Trophoblast cell (in vitro differentiated cells and primary cell): ENCODE data around the gene P2RY1.

ENCODE experiments used
- DNase-seq, 2 donors: peaks; one replicate each; pipeline ENCODE4 v3.0.0-alpha.2; 2016
- H2AFZ ChIP-seq: 2 replicates; pipeline ENCODE4 v1.6.1; 2013; ENCODE audit warnings: low read length, moderate library complexity, mild to moderate bottlenecking; ENCODE audit not compliant: insufficient read depth, poor library complexity
- H2AK5ac ChIP-seq: 2 replicates; pipeline ENCODE4 v1.6.1; 2013; ENCODE audit warnings: mild to moderate bottlenecking, low read length
- H2BK120ac ChIP-seq: 2 replicates; pipeline ENCODE4 v1.6.1; 2013; ENCODE audit warnings: low read length, mild to moderate bottlenecking, moderate library complexity; ENCODE audit not compliant: insufficient read depth, poor library complexity
- H2BK12ac ChIP-seq: 2 replicates; pipeline ENCODE4 v1.6.1; 2013; ENCODE audit warnings: mild to moderate bottlenecking, low read length, moderate library complexity
- H2BK5ac ChIP-seq: 2 replicates; pipeline ENCODE4 v1.6.1; 2013; ENCODE audit warnings: low read length, low read depth, moderate library complexity, mild to moderate bottlenecking; ENCODE audit not compliant: poor library complexity
- H3K14ac ChIP-seq: 2 replicates; pipeline ENCODE4 v1.6.1; 2013; ENCODE audit warnings: mild to moderate bottlenecking, low read length
- H3K18ac ChIP-seq: 2 replicates; pipeline ENCODE4 v1.6.1; 2013; ENCODE audit warnings: mild to moderate bottlenecking, low read length
- H3K23ac ChIP-seq: 2 replicates; pipeline ENCODE4 v1.6.1; 2013; ENCODE audit warnings: low read length
- H3K27ac ChIP-seq: 2 replicates; pipeline ENCODE4 v1.5.1; 2013; ENCODE audit warnings: low read depth, mild to moderate bottlenecking, inconsistent platforms, low read length, moderate library complexity
- H3K27me3 ChIP-seq: 2 replicates; pipeline ENCODE4 v1.6.1; 2013; ENCODE audit warnings: inconsistent platforms, mild to moderate bottlenecking, low read length, moderate library complexity; ENCODE audit not compliant: insufficient read depth
- H3K36me3 ChIP-seq, 2 experiments: 1 replicate in 1 of 2; 2 replicates in 1 of 2; pipeline ENCODE4 v1.6.1; 2013; ENCODE audit warnings: low read length in 2 of 2, mild to moderate bottlenecking in 2 of 2, moderate library complexity in 1 of 2; ENCODE audit not compliant: insufficient read depth in 2 of 2, control insufficient read depth in 1 of 2
- H3K4ac ChIP-seq: 2 replicates; pipeline ENCODE4 v1.6.1; 2013; ENCODE audit warnings: low read depth, mild to moderate bottlenecking, low read length, moderate library complexity
- H3K4me1 ChIP-seq, 2 experiments: 1 replicate in 1 of 2; 2 replicates in 1 of 2; pipeline ENCODE4 v1.6.1; 2013; ENCODE audit warnings: low read length in 2 of 2, mild to moderate bottlenecking in 2 of 2, moderate library complexity in 1 of 2; ENCODE audit not compliant: insufficient read depth in 2 of 2, control insufficient read depth in 1 of 2
- H3K4me2 ChIP-seq: 2 replicates; pipeline ENCODE4 v1.6.1; 2013; ENCODE audit warnings: inconsistent platforms, mild to moderate bottlenecking, low read length, moderate library complexity
- H3K4me3 ChIP-seq: 2 replicates; pipeline ENCODE4 v1.5.1; 2013; ENCODE audit warnings: mild to moderate bottlenecking, low read depth, low read length, inconsistent platforms
- H3K79me1 ChIP-seq: one replicate; pipeline ENCODE4 v1.6.1; 2013; ENCODE audit warnings: low read length
- H3K79me2 ChIP-seq: 2 replicates; pipeline ENCODE4 v1.6.1; 2013; ENCODE audit warnings: low read length, mild to moderate bottlenecking; ENCODE audit not compliant: control insufficient read depth, insufficient read depth, poor library complexity
- H3K9ac ChIP-seq: 2 replicates; pipeline ENCODE4 v1.6.1; 2013; ENCODE audit warnings: mild to moderate bottlenecking, low read length
- H3K9me3 ChIP-seq: 2 replicates; pipeline ENCODE4 v1.6.1; 2013; ENCODE audit warnings: low read depth, mild to moderate bottlenecking, control low read depth, inconsistent platforms, low read length; ENCODE audit not compliant: insufficient read depth
- H4K12ac ChIP-seq: 2 replicates; pipeline ENCODE4 v1.6.1; 2013; ENCODE audit warnings: low read depth, mild to moderate bottlenecking, low read length, moderate library complexity
- H4K8ac ChIP-seq: 2 replicates; pipeline ENCODE4 v1.6.1; 2013; ENCODE audit warnings: low read depth, mild to moderate bottlenecking, low read length, moderate library complexity
- H4K91ac ChIP-seq: one replicate; pipeline ENCODE4 v1.6.1; 2013; ENCODE audit warnings: low read depth, mild to moderate bottlenecking, low read length, moderate library complexity
- WGBS: extraction: QIAGEN DNeasy Blood & Tissue Kit; methylation state at CpG from one replicate; pipeline ENCODE4 v1.1.7; 2013; ENCODE audit warnings: missing lambda C conversion rate; ENCODE audit not compliant: insufficient read length, insufficient coverage; ENCODE audit errors: extremely low coverage; 5-methylcytosine and 5-hydroxymethylcytosine counted together

P2RY1 gene

GRCh38 chr3:152839511-152839910 is 4.6 kb downstream of the P2RY1 start:
- Histone ChIP-seq H2AK5ac (no peak overlapping the region), H4K8ac (no peak overlapping the region), H2BK120ac (no peak overlapping the region), H2AFZ (no peak overlapping the region), H3K79me1 (no peaks in the 10 kb centered on the region), H3K4me1 (peaks cover 0 to 3% of the 10 kb centered on the region in 2 experiments), H3K18ac (no peak overlapping the region), H3K23ac (no peak overlapping the region), H3K4me3 (no peak overlapping the region), H2BK5ac (no peak overlapping the region), H3K14ac (no peak overlapping the region), H3K9ac (no peak overlapping the region), H3K9me3 (peaks cover 2% of the 10 kb centered on the region), H2BK12ac (no peak overlapping the region), H3K79me2 (no peaks in the 10 kb centered on the region), H3K4me2 (no peak overlapping the region), H3K4ac (no peak overlapping the region), H3K36me3 (no peaks in the 10 kb centered on the region), H4K12ac (no peak overlapping the region), H3K27me3 (peaks cover 13% of the 10 kb centered on the region), H4K91ac (no peak overlapping the region), H3K27ac (no peak overlapping the region)
- whole genome bisulfite sequencing, result no CpG with 5 or more reads among the region's 1 CpG
- no peak for DNase-seq

DNA sequence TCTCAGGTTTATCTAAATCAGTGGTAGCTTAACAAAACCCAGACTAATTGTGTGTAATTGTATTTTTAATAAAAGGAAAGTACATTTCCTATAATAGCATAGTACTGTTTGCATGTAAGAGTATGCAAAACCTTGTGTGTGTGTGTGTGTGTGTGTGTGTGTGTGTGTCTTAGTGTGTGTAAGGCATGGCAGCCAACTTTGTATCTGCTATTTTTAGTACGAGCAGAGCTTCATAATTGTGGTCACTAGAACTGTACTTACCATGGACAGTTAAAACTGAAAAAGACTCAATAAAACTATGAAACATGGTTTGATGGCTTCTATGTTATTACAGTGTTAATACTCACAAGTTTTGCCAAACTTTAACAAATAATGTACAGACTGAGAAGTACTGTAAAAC is 6.2 kb downstream of the P2RY1 start:
- no peak overlapping the region for H2BK12ac ChIP-seq
- no peak for DNase-seq
- H3K4me2 ChIP-seq, result no peak overlapping the region
- no peaks in the 10 kb centered on the region for H3K79me2 ChIP-seq
- H3K14ac ChIP-seq, result no peak overlapping the region
- no peak overlapping the region for H3K9ac ChIP-seq
- H3K27me3 ChIP-seq, result peaks cover 6% of the 10 kb centered on the region
- H4K12ac ChIP-seq, result no peak overlapping the region
- H3K36me3 ChIP-seq, result no peaks in the 10 kb centered on the region
- no peak overlapping the region for H2BK5ac ChIP-seq
- no peaks in the 10 kb centered on the region for H3K4me1 ChIP-seq
- H2AK5ac ChIP-seq, result no peak overlapping the region
- H3K18ac ChIP-seq, result no peak overlapping the region
- no peak overlapping the region for H4K91ac ChIP-seq
- H3K27ac ChIP-seq, result no peak overlapping the region
- no peak overlapping the region for H3K4me3 ChIP-seq
- H3K9me3 ChIP-seq, result peaks cover under 1% of the 10 kb centered on the region
- no peak overlapping the region for H2AFZ ChIP-seq
- H4K8ac ChIP-seq, result no peak overlapping the region
- no peak overlapping the region for H2BK120ac ChIP-seq
- H3K4ac ChIP-seq, result no peak overlapping the region
- no peaks in the 10 kb centered on the region for H3K79me1 ChIP-seq
- WGBS, result no CpG with 5 or more reads among the region's 1 CpG
- H3K23ac ChIP-seq, result no peak overlapping the region

- Histone ChIP-seq H3K14ac (no peak overlapping the region), H3K4me2 (no peak overlapping the region), H2BK5ac (no peak overlapping the region), H3K23ac (no peak overlapping the region), H2BK12ac (no peak overlapping the region), H3K18ac (no peak overlapping the region), H3K27ac (no peak overlapping the region), H3K27me3 (no peaks in the 10 kb centered on the region), H3K9me3 (peaks cover 5% of the 10 kb centered on the region), H3K9ac (no peak overlapping the region), H2AFZ (no peak overlapping the region), H3K4me3 (no peak overlapping the region), H3K36me3 (no peaks in the 10 kb centered on the region), H3K4me1 (no peaks in the 10 kb centered on the region), H3K4ac (no peak overlapping the region), H3K79me1 (no peaks in the 10 kb centered on the region), H4K12ac (no peak overlapping the region), H3K79me2 (no peaks in the 10 kb centered on the region), H2AK5ac (no peak overlapping the region), H2BK120ac (no peak overlapping the region), H4K8ac (no peak overlapping the region), H4K91ac (no peak overlapping the region)
- DNase-seq, result no peak
These were observed 7.5 kb downstream of the P2RY1 start for GRCh38 chr3:152842413-152842812.

DNA sequence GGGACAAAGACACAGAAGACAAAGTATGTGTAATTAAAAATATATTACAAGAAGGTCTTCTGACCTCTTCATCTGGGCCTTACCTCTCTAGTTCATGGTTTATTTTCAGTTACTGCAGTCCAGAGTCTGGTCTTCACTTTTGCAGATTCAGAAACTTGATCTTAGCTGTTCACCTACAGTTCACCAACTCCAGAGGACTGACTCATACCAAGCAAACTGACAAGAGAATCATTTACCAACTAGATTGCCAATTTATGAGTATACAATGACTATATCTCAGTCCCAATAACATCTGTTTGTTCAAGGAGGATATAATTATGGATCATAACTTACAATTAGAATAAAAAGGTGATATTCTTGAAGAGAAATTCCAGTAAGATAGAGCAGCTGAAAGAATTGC is 9.0 kb downstream of the P2RY1 start:
- H3K27ac ChIP-seq, result no peak overlapping the region
- no peak overlapping the region for H4K12ac ChIP-seq

More for the DNA sequence above, 9.0 kb downstream of the P2RY1 start:
- Histone ChIP-seq H3K9me3 (peaks cover 5% of the 10 kb centered on the region), H4K8ac (no peak overlapping the region), H2BK120ac (no peak overlapping the region), H3K79me1 (no peaks in the 10 kb centered on the region), H3K36me3 (no peaks in the 10 kb centered on the region), H3K4me3 (no peak overlapping the region), H2BK5ac (no peak overlapping the region), H3K9ac (no peak overlapping the region), H3K4me2 (no peak overlapping the region), H4K91ac (no peak overlapping the region), H2BK12ac (no peak overlapping the region), H3K23ac (no peak overlapping the region), H2AFZ (no peak overlapping the region), H2AK5ac (no peak overlapping the region), H3K27me3 (no peaks in the 10 kb centered on the region), H3K4me1 (no peaks in the 10 kb centered on the region), H3K18ac (no peak overlapping the region), H3K4ac (no peak overlapping the region), H3K14ac (no peak overlapping the region), H3K79me2 (no peaks in the 10 kb centered on the region)
- DNase-seq, result no peak
